GM13976 (cell line): ENCODE data around the gene DUSP2.

Experiments used
- DNase-seq: peaks from one replicate; pipeline ENCODE4 v3.0.0; 2012; ENCODE audit warnings: low spot score
- in situ Hi-C: fragments of 300-500 bp; cut with MboI; formaldehyde crosslinking; loops from one replicate; pipeline ENCODE4 v1.12.0; 2022; ENCODE audit warnings: low sequenced_read_pairs, mixed read lengths, inconsistent platforms; ENCODE audit not compliant: unreplicated experiment
- TF ChIP-seq, protein P1 (sequence below): IDR thresholded peaks from 2 replicates; pipeline ENCODE4 v1.5.1; 2012; ENCODE audit warnings: borderline replicate concordance, mild to moderate bottlenecking; ENCODE audit not compliant: insufficient read depth; ENCODE audit errors: extremely low read depth, missing control alignments, control extremely low read depth

The DUSP2 gene

DNA sequence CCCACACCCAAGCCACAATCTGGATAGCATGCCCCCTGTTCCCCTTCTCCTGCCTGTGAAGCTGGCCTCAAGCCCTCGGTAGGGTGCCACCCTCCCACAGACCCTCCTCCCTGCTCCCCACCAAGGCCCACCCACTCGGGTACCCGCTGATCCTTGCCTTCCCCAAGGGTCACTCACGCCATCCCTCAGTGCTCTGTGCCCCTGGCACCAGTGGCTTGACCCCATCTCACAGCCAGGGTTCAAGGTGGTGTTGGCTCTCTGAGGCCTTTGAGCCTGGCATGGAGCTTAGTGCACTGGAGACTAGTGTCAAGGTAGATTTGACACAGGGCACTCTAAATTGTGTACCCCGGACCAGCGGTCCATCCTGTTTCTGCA lies 40.8 kb downstream of the DUSP2 start:
- TF ChIP-seq, protein P1, sequence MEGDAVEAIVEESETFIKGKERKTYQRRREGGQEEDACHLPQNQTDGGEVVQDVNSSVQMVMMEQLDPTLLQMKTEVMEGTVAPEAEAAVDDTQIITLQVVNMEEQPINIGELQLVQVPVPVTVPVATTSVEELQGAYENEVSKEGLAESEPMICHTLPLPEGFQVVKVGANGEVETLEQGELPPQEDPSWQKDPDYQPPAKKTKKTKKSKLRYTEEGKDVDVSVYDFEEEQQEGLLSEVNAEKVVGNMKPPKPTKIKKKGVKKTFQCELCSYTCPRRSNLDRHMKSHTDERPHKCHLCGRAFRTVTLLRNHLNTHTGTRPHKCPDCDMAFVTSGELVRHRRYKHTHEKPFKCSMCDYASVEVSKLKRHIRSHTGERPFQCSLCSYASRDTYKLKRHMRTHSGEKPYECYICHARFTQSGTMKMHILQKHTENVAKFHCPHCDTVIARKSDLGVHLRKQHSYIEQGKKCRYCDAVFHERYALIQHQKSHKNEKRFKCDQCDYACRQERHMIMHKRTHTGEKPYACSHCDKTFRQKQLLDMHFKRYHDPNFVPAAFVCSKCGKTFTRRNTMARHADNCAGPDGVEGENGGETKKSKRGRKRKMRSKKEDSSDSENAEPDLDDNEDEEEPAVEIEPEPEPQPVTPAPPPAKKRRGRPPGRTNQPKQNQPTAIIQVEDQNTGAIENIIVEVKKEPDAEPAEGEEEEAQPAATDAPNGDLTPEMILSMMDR: no peak
- DNase-seq: no peak
- in situ Hi-C loops: loop anchor here (25.0 kb wide), 1 partner anchor 92 kb away; no protein-coding TSS in a partner anchor

DNA sequence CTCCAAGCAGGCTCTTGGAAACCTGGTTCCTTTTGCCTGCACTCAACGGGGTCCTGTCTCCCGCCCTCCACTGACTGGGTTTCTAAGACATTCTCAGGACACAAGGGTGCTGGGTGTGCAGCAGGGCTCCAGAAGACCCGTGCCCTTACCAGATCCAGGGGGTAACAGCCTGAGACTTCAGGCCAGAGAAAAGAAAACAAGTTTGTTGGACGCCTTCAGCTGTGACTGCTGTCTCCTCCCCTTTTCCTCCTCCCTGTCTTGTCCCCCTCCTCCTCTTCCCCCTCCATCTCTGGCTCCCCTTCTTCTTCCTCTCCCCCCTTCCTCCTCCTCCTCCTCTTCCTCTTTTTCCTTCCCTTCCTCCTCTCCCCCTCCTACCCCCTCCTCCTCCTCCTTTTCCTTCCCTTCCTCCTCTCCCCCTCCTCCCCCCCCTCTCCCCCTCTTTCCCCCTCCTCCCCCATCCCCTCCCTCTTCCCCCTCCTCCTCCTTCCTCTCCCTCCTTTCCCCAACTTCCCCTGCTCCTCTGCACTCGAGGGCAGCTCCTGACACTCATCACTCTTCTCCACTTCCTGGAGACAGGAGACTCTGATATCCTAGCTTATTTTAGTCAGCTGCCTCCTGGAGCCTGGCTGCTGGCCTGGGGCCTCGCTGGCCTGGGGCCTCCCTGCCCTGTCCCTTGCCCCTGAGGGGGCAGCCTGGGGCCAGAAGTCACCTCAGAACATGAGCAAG lies 41.3 kb downstream of the DUSP2 start:
- in situ Hi-C loops: loop anchor here (25.0 kb wide), 1 partner anchor 92 kb away; no protein-coding TSS in a partner anchor
- TF ChIP-seq, protein P1: no peak
- DNase-seq: no peak

DNA sequence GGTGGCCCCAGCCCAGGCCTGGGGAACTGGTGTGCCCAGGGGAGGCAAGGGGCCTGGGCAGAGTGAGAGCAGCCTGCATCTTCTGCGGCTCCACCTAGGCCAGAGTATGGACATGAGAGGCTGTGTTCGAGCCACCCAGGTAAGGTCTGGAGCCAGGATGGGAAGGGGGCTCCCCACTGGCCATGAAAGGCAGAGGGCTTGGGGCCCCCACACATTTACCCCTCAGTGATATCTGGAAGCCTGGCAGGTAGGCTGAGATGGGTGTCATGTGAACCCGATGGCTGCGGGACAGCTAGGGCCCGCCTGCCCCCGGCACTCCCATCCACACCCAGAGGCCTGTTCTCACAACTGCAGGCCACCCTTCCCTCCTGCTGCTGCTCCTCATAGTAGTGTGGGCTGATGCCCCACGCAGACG lies 42.0 kb downstream of the DUSP2 start:
- TF ChIP-seq, protein P1: no peak
- in situ Hi-C loops: loop anchor here (25.0 kb wide), 1 partner anchor 91 kb away; no protein-coding TSS in a partner anchor
- DNase-seq: no peak

- no peak for DNase-seq
- TF ChIP-seq, protein P1: no peak
- in situ Hi-C loops: loop anchor here (25.0 kb wide), 1 partner anchor 90 kb away; no protein-coding TSS in a partner anchor
These were observed 42.5 kb downstream of the DUSP2 start for GRCh38 chr2:96102596-96103186.

DNA sequence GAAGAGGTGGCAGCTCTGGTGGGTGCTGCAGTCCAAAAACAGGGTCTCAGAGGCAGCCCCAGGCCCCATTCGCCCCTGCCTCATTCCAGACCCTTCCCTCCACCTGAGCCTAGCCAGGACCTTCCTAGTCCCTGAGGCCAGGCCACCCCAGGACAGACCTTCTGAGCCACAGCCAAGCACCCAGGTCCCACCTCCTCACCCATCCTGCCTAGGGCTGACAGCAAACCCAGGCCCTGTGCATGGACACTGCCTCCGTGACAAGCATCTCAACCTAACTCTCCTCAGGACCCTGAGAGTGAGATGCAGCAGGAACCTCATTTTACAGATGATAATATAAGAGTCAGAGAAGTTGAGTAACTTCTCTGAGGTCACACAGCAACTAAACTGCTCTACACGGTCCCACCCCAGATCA lies 44.3 kb downstream of the DUSP2 start:
- in situ Hi-C loops: loop anchor here (25.0 kb wide), 1 partner anchor 89 kb away; no protein-coding TSS in a partner anchor
- DNase-seq: no peak
- TF ChIP-seq, protein P1: no peak

DNA sequence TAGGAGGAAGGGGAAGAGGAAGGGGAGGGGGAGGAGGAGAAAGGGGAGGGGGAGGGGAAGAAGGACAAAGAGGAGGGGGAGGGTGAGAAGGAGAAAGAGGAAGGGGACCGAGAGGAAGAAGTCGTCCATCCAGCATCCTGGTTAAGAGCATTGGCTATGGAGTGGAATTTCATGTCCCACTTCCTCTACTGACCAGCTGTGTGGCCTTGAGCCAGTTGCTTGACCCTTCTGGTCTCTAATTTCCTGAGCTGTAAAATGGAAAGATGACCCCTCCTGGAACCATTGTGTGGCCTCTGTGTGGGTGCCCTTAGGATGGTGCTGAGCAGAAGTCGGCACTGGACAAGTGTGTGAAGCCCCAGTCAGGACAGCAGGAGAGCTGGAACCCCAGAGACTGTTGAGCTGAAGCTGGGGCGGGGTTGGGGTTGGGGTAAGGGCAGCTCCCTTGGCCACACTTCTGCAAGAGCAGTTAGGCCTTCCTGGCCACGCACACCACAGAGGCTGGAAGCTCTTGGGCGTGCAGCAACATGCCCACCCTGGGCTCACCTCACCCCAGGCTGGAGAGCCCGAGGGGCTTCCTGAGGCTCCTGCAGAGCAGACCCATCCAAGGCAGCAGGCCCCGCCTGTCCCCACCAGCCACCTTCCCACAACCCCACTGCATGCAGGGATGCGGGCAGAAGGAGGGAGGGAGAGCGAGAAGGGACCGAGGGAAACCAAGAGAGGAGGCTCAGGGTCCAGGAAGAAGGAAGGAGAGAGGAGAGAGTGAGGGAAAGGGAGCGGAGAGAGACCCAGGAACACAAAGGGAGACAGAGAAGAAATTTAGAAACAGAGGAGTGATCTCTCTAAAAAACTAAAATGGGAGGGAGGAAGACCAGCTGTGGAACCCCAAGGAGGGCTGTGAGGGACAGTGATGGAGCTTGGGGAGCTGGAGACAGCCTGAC lies 45.1 kb downstream of the DUSP2 start:
- no peak for DNase-seq
- in situ Hi-C loops: loop anchor here (25.0 kb wide), 1 partner anchor 88 kb away; no protein-coding TSS in a partner anchor
- TF ChIP-seq, protein P1: no peak
